ENCODE results near the gene MUC20. TPM values are rescaled to one million over a fixed set of nuclear protein-coding genes. Genes with fewer than 3 reads are reported as not detected.
"Not testable (repeated sequence)": the region's sequence is repeated elsewhere in the genome, so short reads cannot be mapped to it uniquely, and the experiment has no call there.

MUC20 gene
- total RNA-seq, 1 experiment from 2014 or later, result 0.07 TPM

DNA sequence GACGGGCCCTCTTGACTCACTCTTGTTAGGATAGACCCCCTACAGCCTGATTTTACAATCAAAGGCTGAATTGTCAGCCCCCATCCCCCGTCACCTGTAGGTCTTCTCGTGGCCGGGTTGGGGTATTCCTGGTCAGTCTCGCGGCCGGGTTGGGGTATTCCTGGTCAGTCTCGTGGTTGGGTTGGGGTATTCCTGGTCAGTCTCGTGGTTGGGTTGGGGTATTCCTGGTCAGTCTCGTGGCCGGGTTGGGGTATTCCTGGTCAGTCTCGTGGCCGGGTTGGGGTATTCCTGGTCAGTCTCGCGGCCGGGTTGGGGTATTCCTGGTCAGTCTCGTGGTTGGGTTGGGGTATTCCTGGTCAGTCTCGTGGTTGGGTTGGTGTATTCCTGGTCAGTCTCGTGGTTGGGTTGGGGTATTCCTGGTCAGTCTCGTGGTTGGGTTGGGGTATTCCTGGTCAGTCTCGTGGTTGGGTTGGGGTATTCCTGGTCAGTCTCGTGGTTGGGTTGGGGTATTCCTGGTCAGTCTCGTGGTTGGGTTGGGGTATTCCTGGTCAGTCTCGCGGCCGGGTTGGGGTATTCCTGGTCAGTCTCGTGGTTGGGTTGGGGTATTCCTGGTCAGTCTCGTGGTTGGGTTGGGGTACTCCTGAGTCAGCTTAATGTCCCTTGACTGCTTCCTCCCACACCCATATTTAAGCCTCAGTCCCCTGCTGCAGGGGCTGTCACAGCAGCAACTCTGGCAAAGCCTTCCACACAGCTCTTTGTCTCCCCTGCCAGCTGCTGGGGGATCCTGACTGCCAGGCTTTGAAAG is 50.3 kb downstream of the MUC20 start:
- not testable (repeated sequence) for DNase-seq (ENCODE audit: low read depth)

DNA sequence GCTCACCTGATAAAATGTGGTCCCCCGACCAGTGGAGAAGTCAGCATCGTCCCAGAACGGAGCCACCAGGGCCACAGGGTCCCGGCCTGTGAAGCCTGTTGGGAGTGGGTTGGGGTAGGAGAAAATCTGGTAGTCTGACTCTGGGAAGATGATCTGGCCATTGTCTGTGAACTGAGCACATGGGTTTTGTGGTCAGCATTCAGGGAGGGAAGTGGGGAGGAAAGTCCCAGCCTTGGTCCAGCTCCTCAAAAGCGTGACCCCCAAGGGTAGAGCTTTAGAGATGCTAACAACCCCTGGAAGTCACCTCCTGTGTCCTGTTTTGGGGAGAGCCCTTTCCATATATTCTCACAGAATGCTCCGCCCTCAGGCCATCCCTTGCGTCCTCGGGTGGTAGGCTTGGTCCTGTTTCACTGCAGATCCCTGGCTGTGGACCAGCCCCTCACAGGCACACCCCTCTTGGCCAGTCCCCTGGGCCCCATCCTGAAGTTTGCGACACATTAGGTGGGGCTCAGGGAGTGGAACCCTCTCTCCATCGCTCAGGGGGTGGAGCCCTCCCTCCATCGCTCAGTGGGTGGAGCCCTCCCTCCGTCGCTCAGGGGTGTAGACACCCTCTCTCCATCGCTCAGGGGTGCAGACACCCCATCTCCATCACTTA is 51.0 kb downstream of the MUC20 start:
- no peak for DNase-seq (ENCODE audit: low read depth)

DNA sequence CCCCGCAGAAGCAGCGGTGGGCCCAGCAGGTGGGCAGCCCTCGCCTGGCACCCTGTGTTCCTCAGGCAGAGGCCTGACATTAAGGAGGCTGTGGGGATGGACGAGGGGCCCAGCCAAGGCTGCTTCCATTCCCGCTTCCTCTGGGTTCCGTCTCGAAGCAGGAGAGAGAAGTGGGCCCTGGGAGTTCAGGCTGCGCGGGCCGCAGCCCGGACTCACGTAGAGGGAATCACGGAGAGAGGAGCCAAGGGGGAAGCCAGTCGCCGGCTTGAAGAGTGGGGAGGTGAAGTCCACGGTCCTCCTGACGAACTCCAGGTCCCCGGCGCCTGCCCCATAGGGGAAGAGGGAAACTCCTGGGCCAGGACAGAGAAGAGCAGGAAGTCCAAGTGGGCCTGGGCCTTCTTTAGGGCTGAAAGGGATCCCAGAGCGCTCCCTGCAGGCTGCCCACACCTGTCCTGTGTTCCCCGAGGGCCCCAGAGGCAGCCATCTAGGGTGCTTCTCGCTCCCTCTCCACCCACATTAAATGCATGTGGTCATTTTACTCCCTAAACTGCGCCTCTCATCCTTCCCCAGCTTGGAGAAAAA is 53.3 kb downstream of the MUC20 start:
- DNase-seq (ENCODE audit: low read depth), result no peak

DNA sequence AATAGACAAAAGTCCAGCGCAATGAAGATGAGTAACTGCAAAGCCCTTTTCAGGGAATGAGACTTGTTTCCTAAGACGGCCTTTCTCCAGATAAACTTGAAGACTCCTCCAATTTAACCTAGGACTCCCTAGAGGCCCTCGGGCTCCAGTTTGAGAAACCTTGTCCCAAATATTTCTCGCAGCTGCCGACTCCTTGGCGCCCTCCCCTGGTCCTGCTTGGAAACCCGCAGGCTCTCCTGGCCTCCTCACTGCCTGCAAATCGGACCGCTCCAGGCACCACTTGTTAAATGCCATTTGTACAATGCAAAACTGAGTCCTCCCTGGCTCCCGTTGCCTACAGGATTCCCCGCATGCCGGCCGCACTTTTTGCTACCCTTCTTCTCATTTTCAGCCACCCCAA is 54.1 kb downstream of the MUC20 start:
- DNase-seq (ENCODE audit: low read depth), result peak; percentile 51

DNA sequence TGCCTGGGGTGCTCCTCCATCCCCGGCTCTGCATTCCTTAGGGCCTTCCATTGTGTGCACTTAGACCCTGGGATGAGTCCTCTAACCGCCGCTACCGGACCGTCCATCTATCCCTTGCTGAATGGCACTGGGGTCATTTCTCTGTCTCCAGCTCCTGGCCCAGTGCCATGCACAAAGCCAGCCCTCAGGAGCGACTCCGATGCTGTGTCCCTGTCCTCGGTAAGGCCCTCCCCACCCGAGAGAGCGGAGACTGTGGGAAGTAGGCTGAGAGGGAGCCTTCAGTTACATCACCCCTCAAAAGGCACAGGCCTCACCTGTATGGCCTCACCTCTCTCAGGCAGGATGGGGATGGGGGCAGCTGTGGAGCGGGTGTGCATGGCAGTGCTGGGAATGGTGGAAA is 57.2 kb downstream of the MUC20 start:
- no peak for DNase-seq (ENCODE audit: low read depth)

DNA sequence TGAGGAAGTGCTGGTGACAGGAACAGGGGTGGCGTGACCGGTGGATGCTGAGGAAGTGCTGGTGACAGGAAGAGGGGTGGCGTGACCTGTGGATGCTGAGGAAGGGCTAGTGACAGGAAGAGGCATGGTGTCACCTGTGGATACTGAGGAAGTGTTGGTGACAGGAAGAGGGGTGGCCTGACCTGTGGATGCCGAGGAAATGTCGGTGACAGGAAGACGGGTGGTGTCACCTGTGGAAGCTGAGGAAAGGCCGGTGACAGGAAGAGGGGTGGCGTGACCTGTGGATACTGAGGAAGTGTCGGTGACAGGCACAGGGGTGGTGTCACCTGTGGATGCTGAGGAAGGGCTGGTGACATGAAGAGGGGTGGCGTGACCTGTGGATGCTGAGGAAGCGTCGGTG is 60.5 kb downstream of the MUC20 start:
- DNase-seq (ENCODE audit: low read depth), result not testable (repeated sequence)

Other genes starting within 250 kb of the MUC20 start
- 88.1 and 96.3 TPM in 2 replicates for gene PPP1R2, start 177.7 kb upstream of the MUC20 start, total RNA-seq (2014; rRNA removed; shearing (Covaris generic))
- gene APOD, start 137.0 kb upstream of the MUC20 start, total RNA-seq (2014; rRNA removed; shearing (Covaris generic)), result not detected in 2 replicates
- gene MUC4, start 91.0 kb downstream of the MUC20 start, total RNA-seq (2014; rRNA removed; shearing (Covaris generic)), result 0.02 and 0.05 TPM in 2 replicates
- gene TNK2, start 187.6 kb downstream of the MUC20 start, total RNA-seq (2014; rRNA removed; shearing (Covaris generic)), result 8.0 and 13.9 TPM in 2 replicates

Measured in M059J (cell line).